Measurements from ENCODE around the gene TBC1D17. TPM values are rescaled to one million over a fixed set of nuclear protein-coding genes. Genes with fewer than 3 reads are reported as not detected.

TBC1D17 gene
- total RNA-seq, 1 donor from 2014 or later: 47.5 TPM

GRCh38 chr19:49848938-49849337, 28.6 kb upstream of the TBC1D17 start:
- no peak for TF ChIP-seq CTCF (IDR thresholded peaks at IDR 0.05; ENCODE audit: borderline replicate concordance)
- no peak for DNase-seq
- H3K36me3 ChIP-seq: no peaks in the 10 kb centered on the region
- no peaks in the 10 kb centered on the region for H3K27me3 ChIP-seq (ENCODE audit: low read depth)
- no peak overlapping the region for H3K27ac ChIP-seq (replicated peaks)
- peaks cover 36% of the 10 kb centered on the region for H3K4me1 ChIP-seq
- no peak overlapping the region for H3K4me3 ChIP-seq
- intact Hi-C loops (cut with micrococcal nuclease): no loop called here
- peaks cover 5% of the 10 kb centered on the region for H3K9me3 ChIP-seq (replicated peaks)

- peak overlapping the region; percentile 85 for H3K4me3 ChIP-seq
- peaks cover 38% of the 10 kb centered on the region for H3K4me1 ChIP-seq
- intact Hi-C loops (cut with micrococcal nuclease): no loop called here
- peaks cover 5% of the 10 kb centered on the region for H3K9me3 ChIP-seq (replicated peaks)
- TF ChIP-seq CTCF (IDR thresholded peaks at IDR 0.05; ENCODE audit: borderline replicate concordance): no peak
- DNase-seq: no peak
- H3K36me3 ChIP-seq: peaks cover 5% of the 10 kb centered on the region
- H3K27me3 ChIP-seq (ENCODE audit: low read depth): no peaks in the 10 kb centered on the region
- H3K27ac ChIP-seq (replicated peaks): peak overlapping the region; percentile 99
These were observed 27.9 kb upstream of the TBC1D17 start for GRCh38 chr19:49849433-49850220.

GRCh38 chr19:49850221-49850486, 27.3 kb upstream of the TBC1D17 start:
- intact Hi-C loops (cut with micrococcal nuclease): no loop called here

GRCh38 chr19:49850487-49851342, 26.8 kb upstream of the TBC1D17 start, which contains the start of gene PTOV1:
Gene PTOV1, plus strand, starts transcription at chr19:49851159.
- DNase-seq: peak; percentile 92
- H3K9me3 ChIP-seq (replicated peaks): peaks cover 5% of the 10 kb centered on the region
- peak within 1 kb of the TSS; percentile 85 for H3K4me3 ChIP-seq
- intact Hi-C loops (cut with micrococcal nuclease): no loop called here
- H3K27me3 ChIP-seq (ENCODE audit: low read depth): no peaks in the 10 kb centered on the region
- peaks cover 44% of the 10 kb centered on the region for H3K4me1 ChIP-seq
- peaks cover 15% of the 10 kb centered on the region for H3K36me3 ChIP-seq
- no peak for TF ChIP-seq CTCF (IDR thresholded peaks at IDR 0.05; ENCODE audit: borderline replicate concordance)
- peak within 1 kb of the TSS; percentile 99 for H3K27ac ChIP-seq (replicated peaks)

More at GRCh38 chr19:49850221-49850486, 27.3 kb upstream of the TBC1D17 start:
- no peaks in the 10 kb centered on the region for H3K27me3 ChIP-seq (ENCODE audit: low read depth)
- peaks cover 5% of the 10 kb centered on the region for H3K9me3 ChIP-seq (replicated peaks)
- DNase-seq: no peak
- peak overlapping the region; percentile 99 for H3K27ac ChIP-seq (replicated peaks)
- TF ChIP-seq CTCF (IDR thresholded peaks at IDR 0.05; ENCODE audit: borderline replicate concordance): no peak
- peak overlapping the region; percentile 85 for H3K4me3 ChIP-seq
- peaks cover 10% of the 10 kb centered on the region for H3K36me3 ChIP-seq
- H3K4me1 ChIP-seq: peaks cover 39% of the 10 kb centered on the region

GRCh38 chr19:49851456-49852259, 25.8 kb upstream of the TBC1D17 start:
- Histone ChIP-seq H3K9me3 (replicated peaks) (peaks cover 5% of the 10 kb centered on the region), H3K27ac (replicated peaks) (peak overlapping the region; percentile 99), H3K4me3 (peak overlapping the region; percentile 85), H3K27me3 (ENCODE audit: low read depth) (no peaks in the 10 kb centered on the region), H3K36me3 (peaks cover 22% of the 10 kb centered on the region), H3K4me1 (peaks cover 45% of the 10 kb centered on the region)
- TF ChIP-seq CTCF (IDR thresholded peaks at IDR 0.05; ENCODE audit: borderline replicate concordance): no peak
- DNase-seq: no peak
- intact Hi-C loops (cut with micrococcal nuclease): no loop called here

Measured in left ventricle myocardium inferior (tissue), 1 donor.